MV-4-11 (cell line): ENCODE data around the gene CCDC106.

ENCODE experiments used
- DNase-seq: peaks from one replicate; lab custom pipeline; 2025; lab: John Stamatoyannopoulos, UW

Gene CCDC106

DNA sequence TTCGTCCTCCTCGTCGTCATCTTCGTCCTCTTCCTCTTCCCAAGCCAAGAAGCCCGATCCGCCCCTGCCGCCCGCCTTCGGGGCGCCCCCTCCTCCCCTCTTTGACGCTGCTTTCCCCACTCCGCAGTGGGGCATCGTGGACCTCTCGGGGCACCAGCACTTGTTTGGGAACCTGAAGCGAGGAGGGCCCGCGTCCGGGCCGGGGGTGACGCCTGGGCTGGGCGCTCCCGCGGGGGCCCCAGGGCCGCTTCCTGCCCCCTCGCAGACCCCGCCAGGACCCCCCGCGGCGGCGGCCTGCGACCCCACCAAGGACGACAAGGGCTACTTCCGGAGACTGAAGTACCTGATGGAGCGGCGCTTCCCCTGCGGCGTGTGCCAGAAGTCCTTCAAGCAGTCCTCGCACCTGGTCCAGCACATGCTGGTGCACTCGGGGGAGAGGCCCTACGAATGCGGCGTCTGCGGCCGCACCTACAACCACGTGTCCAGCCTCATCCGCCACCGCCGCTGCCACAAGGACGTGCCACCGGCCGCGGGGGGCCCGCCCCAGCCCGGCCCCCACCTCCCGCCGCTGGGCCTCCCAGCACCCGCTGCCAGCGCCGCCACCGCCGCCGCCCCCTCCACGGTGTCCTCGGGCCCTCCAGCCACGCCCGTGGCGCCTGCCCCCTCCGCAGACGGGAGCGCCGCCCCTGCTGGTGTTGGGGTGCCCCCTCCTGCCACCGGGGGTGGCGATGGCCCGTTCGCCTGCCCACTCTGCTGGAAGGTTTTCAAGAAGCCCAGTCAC, 33.9 kb upstream of the CCDC106 start:
- DNase-seq, result no peak

DNA sequence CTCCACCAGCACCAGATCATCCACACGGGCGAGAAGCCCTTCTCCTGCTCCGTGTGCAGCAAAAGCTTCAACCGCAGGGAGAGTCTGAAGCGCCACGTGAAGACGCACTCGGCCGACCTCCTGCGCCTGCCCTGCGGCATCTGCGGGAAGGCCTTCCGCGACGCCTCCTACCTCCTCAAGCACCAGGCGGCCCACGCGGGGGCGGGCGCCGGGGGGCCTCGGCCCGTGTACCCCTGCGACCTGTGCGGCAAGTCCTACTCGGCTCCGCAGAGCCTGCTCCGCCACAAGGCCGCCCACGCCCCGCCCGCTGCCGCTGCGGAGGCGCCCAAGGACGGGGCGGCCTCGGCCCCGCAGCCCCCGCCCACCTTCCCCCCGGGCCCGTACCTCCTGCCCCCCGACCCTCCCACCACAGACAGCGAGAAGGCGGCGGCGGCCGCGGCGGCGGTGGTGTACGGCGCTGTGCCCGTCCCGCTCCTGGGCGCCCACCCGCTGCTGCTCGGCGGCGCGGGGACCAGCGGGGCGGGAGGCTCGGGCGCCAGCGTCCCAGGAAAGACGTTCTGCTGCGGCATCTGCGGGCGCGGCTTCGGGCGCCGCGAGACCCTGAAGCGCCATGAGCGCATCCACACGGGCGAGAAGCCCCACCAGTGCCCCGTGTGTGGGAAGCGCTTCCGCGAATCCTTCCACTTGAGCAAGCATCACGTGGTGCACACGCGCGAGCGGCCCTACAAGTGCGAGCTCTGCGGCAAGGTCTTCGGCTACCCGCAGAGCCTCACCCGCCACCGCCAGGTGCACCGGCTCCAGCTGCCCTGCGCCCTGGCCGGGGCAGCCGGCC, 33.1 kb upstream of the CCDC106 start:
- no peak for DNase-seq

DNA sequence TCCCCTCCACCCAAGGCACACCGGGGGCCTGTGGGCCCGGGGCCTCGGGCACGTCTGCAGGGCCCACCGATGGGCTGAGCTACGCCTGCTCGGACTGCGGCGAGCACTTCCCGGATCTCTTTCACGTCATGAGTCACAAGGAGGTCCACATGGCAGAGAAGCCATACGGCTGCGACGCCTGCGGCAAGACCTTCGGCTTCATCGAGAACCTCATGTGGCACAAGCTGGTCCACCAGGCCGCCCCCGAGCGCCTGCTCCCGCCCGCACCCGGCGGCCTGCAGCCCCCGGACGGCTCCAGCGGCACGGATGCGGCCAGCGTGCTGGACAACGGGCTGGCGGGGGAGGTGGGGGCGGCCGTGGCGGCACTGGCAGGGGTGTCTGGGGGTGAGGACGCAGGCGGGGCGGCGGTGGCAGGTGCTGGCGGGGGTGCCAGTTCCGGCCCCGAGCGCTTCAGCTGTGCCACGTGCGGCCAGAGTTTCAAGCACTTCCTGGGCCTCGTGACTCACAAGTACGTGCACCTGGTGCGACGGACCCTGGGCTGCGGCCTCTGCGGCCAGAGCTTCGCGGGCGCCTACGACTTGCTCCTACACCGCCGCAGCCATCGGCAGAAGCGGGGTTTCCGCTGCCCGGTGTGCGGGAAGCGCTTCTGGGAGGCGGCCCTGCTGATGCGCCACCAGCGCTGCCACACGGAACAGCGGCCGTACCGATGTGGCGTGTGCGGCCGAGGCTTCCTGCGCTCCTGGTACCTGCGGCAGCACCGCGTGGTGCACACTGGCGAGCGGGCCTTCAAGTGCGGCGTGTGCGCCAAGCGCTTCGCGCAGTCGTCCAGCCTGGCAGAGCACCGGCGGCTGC, 32.2 kb upstream of the CCDC106 start:
- DNase-seq, result no peak

DNA sequence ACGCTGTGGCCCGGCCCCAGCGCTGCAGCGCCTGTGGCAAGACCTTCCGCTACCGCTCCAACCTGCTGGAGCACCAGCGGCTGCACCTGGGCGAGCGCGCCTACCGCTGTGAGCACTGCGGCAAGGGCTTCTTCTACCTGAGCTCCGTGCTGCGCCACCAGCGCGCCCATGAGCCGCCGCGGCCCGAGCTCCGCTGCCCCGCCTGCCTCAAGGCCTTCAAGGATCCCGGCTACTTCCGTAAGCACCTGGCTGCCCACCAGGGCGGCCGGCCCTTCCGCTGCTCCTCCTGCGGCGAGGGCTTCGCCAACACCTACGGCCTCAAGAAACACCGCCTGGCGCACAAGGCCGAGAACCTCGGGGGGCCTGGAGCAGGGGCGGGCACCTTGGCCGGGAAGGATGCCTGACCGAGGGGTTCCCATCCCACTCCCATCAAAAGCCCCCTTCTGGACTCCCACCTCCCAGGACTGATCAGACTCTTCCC, 31.6 kb upstream of the CCDC106 start:
- DNase-seq, result no peak

DNA sequence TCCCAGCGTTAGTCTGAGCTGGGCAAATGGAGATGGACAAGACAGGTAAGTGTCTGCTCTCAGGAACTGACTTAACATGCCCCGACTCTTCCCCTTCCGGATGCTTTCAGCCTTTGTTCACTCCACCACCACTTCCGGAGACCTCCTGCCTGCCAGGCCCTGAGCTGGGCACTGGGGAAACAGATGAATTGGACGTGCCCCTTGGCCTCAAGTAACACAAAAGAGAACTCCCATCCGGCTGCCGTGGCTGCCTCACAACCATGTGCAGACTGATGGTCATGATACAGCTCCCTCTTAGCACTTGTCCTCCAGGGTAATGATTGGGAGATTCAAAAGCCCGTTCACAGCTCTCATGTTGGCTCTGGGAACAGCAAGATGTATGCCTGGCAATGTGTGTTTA, 30.6 kb upstream of the CCDC106 start:
- DNase-seq, result no peak

DNA sequence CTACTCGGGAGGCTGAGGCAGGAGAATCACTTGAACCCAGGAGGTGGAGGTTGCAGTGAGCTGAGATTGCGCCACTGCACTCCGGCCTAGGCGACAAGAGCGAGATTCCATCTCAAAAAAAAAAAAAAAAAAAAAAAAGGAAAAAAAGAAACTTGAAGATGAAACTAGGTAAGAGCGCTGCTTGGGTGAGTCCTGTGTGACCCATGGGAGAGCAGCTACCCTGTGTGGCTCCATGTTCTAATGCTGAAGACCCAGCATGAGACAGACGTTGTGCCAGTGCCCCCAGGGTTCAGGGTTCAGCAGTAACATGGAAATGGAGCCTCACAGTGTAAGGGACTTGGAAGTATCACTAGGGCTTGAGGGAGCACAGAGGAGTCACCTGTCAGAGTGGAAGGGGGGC, 29.6 kb upstream of the CCDC106 start:
- DNase-seq, result no peak

DNA sequence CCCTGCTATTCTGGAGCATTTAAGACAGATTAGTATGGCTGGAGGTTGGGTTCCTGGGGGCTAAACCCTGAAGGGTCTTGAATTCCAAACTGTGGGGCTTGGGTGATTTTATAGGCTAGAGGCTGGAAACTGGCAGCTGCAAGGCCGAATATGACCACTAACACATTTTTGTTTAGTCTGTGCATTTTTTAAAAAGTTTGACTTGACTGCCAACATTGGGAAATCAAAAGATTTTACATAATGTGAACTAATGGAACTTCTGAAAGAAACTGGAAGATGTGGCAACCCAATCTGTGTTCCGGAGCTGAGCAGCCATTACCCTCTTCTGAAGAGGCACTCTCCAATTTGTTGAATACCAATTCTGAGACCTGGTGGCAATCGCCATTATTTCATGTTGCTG, 28.7 kb upstream of the CCDC106 start:
- DNase-seq, result no peak

DNA sequence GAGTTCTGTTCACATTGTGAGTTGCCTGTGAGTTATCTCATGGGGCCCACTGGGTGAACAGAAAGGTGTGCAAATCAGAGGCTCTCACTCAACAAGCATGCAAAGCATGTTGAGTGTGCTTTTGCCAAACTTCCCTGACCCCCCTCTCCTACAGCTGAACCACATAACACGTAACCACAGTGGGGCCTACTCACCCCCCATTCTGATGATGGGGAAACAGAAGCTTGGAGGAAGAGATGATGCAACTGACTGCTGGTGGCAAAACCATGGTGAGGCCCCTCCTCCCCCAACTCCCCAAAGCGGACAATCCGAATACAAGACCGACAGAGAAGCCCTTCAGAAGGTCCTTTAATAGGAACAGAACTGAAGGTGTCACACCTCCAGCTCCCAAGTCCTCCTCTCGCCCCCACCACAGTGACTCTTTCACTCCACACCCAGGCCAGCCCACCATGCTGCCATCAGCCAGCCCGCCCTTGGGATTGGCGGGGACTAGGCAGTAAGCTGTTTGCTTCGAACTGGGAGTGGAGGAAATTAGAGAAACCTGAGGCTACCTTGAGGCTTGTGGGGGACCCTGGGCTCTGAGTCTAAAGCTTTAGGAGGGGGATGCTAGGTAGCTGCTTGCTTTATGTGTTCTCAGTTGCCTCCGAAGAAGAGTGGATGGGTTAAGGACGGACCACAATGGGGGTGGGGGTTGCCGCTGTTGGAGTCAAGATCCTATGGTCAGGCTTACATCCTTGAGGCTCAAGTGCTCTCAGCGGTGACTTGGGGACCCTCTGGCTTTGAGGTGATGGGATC, 27.4 kb upstream of the CCDC106 start:
- peak; percentile 95 for DNase-seq

DNA sequence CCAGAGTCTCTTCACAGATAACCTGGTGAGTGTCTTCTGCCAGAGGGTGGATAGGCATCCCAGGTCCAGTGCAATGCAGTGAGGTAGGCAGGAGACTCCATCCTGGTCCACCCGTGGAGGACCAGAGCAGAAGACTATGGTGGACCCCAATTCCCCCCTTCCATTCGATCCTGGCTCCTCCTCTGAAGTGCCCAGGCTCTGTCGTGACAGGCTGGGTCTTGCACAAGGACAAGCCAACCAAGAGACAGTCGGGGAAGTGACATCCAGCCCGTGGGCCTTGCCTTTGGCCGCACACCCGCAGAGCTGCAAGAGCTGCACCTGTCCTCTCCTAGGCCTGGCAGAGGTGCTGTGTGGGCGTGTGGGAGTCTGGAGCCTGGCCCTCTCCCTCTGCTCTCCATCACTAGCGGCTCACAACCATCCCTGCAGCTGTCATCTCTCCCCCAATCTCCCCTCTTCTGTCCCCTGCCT, 26.8 kb upstream of the CCDC106 start:
- DNase-seq, result no peak

DNA sequence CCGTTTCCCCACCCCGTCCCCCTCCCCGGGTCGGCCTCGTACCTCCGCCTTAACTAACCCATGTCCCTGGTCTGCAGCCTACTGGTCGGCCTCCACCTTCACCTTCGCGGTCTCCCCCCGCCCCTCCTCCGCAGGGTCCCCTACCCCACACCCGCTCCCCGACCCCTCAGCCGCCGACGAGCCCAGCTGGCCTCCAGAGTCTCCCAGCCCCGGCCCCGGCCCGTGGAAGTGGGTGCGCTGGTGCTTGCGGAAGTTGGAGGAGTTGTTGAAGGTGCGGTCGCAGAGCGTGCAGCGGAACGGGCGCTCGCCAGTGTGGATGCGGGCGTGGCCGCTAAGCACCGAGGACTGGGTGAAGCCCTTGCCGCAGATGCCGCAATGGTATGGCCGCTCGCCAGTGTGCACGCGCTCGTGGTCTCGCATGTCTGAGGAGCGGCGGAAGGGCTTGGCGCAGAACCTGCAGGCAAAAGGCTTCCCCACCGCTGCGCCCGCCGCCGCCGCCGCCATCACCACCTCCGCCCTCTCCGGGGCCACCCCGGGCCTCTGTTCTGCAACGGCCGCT, 26.3 kb upstream of the CCDC106 start:
- no peak for DNase-seq

DNA sequence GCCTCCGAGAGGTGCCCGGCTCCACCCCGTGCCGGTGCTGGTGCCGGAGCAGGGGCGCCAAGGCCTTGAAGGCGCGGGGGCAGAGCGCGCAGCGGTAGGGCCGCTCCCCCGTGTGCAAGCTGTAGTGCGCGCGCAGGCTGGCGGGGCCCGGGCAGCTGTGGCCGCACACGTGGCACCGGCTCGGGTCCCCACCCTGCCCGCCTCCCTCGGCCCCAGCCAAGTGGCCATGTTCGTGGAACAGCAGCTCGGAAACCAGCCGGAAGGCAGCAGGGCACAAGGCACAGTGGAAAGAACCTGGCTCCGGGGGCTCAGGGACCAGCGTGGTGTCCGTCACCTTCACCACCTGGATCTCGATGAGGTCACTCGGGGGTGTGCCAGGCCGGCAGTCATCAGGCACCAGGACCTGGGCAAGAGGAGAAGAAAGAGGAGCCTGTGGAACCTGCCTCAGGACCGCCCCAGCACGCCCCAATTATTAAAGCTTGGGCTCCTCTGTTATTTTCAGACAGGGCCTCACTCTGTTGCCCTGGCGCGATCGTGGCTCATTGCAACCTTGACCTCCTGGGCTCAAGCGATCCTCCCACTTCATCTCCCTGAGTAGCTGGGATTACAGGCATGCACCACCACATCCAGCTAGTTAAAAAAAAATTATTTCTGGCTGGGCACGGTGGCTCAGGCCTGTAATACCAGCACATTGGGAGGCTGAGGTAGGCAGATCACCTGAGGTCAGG, 25.6 kb upstream of the CCDC106 start:
- DNase-seq, result no peak

DNA sequence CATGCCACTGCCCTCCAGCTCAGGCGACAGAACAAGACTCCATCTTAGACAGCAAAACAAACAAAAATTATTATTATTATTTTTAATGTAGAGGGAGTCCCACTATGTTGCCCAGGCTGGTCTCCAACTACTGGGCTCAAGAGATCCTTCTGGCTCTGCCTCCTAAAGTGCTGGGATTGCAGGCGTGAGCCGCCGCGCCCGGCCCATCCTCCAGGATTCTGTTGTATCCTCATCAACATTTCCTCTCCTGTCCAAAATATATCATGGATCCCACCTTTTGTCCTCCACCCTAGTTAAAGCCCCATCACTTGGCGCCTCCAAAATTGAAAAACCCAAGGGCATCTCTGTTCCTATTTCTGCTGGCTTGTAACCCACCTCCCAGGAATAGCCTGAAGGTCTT, 24.9 kb upstream of the CCDC106 start:
- DNase-seq, result no peak

DNA sequence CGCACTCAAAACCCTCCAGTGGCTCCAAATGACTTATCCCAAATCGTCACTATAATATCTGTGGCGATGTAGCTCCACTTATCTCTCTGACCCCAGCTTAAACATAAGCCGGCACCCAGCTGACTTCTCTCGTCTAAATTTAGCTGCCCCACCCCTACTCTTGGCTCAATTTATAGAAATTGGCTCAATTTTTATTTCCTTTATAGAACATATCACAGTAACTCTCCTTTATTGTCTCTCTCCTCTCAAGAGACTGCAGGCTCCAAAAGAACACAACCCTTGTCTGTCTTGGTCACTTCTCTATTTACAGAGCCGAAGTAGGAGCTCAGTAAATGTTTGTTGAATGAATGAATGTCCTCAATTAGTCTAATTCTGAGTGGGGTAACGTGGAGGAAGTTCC, 24.5 kb upstream of the CCDC106 start:
- DNase-seq, result no peak

DNA sequence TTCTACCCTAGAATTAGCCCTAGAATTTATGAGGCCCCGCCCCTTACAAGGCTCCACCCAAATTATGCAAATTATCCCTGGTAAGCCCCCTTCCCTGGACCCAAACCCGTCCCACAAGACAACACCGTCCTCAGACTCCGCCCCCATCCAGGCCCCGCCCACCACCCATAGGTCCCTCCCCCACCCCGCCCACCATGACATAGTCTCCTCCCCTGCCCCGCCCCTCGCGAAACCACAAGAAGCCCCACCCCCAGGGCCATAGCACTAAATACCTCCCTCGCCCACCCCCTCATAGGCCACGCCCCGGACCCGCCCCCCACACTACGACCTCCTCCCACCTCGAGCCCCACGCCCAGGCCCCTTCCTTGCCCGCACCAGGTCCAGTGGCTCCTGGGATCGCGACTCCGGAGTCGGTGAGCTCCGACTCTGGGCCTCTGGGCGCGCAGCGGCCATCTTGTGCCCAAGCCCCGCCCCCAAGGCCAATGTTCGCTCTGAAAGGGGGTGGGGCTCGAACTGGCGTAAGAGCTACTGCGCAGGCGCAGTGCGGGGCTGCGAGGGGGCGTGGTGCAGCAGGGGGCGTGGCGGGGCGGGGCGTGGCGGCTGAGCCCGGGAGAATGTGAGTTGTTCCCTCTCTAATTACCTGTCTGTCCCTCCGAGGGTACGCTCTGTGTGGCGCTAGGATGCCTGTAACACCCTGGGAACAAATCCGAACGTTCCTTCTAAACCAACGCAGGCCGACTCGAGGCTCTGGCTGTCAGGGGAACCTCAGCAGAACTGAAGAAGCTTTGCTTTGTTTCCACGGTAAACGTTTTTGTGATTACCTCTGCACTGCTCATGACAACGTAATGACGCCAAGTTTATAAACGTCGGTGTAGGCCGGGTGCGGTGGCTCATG, 23.7 kb upstream of the CCDC106 start, which contains the start of gene ZNF784:
Gene ZNF784 (minus strand): TSS at position 458 of the 895 bp plus-strand sequence. CDS start 5 bp downstream, at position 453.
- DNase-seq, result peak; percentile 89

DNA sequence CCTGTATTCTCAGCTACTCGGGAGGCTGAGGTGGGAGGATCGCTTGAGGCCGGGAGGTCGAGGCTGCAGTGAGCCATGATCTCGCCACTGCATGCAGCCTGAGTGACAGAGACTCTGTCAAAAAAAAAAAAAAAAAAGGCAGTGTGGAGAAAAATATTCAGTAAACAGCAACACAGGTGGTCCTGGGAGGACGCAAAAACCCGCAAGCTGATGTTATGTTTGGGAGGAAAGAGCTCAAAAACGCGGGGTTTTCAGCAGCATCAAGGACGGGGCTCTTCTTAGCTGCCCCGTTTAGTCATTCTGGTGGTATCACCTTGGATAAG, 23.0 kb upstream of the CCDC106 start:
- no peak for DNase-seq

DNA sequence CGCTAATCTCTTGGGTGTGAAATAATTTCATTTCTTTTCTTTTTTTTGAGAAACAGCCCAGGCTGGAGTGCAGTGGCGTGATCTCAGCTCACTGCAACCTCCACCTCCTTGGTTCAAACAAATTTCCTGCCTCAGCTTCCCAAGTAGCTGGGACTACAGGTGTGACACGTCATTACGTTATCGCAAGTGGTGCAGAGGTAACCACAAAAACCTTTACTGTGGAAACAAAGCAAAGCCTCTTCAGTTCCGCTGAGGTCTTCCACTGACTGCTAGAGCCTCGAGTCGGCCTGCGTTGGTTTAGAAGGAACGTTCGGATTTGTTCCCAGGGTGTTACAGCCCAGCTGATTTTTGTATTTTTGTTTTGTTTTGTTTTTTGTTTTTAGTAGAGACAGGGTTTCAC, 21.7 kb upstream of the CCDC106 start:
- no peak for DNase-seq

DNA sequence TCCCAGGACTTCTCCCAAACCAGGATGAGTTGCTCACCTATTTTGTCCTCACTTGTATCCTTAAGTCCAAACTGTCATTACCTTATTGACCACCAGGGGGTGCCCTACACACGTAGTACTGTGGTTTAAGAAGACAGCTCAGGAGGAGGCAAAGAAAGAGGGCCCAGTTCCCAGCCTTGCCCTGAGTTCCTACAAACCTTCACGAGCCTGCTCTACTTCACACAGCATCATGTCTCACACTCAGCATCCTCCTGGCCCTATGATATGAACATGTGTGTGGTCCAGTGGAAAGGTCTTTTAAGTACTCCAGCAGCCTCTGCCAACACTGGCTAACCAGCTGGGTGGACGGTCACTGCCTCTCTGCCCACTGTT, 15.6 kb upstream of the CCDC106 start:
- DNase-seq, result peak; percentile 96

DNA sequence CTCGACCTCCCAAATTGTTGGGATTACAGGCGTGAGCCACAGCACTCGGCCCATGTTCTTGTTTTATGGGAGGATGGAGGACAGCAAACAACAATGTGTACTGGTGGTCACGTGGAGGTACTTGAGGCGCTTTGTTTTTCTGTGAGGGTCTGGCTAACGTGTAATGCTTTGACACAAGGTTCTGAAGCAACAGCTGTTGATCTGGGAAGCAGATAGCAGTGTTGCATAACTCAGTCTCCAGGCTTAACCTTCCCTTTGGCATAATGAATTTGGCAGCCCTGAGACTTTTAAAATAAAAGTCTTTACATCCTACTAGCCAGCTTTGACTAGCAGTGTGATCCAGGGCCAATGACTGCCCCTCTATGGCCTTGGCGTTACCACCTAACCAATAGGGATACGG, 14.2 kb upstream of the CCDC106 start:
- DNase-seq, result peak; percentile 64

DNA sequence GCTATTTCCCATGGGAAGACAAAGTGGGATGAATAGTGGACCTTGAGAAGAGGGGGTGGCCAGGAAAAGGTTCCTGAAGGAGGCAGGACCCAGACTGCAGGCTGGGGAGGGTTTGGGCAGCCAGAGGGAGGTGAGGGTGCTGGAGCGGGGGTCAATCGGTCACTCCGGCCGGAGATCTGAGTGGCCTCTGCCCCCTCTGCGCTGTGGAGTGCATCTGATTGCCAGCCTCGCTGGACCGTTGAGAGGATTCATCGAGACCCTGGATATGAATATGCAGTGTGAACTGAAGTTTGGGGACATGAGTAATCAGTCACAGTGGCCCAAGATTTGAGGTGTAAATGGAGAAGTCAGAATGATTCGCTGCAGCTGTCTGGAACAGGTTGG, 12.7 kb upstream of the CCDC106 start:
- DNase-seq, result no peak
